Measurements from ENCODE around the gene RBPJL.

The RBPJL gene

DNA sequence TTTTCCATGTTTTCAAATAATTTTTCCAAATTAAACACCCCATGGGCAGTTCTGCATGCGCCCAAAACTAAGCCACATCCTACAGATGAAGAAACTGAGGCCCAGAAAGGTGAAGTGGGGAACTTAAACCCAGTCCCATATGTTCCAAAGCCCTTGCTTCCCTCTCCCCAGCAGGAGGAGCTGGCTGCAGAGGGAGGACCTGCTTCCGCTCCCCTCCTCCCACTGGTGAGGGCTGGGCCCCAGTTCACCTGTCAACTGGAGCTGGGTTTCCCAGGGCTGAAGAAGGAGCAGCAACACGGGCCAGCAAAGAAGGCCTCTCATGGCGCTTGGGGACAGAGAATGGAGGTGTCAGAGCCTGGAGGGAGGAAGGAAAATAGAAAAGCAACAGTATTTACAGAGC lies 1.4 kb upstream of the RBPJL start:
- no peaks in the 10 kb centered on the region for H3K9me3 ChIP-seq (ENCODE audit: control insufficient read depth, insufficient read depth, low read length)
- no peak for DNase-seq (ENCODE audit: low read depth, low spot score)
- no peak overlapping the region for H3K27ac ChIP-seq (ENCODE audit: low read length)
- no peaks in the 10 kb centered on the region for H3K27me3 ChIP-seq (ENCODE audit: control insufficient read depth, insufficient read depth, low read length)
- peaks cover 2% of the 10 kb centered on the region; the same call in 1 of the 2 replicates for H3K36me3 ChIP-seq (ENCODE audit: control insufficient read depth, insufficient read depth, low read length)
- H3K4me3 ChIP-seq (ENCODE audit: low read length), result no peak overlapping the region
- WGBS (ENCODE audit: insufficient coverage, insufficient read length), result no CpG with 5 or more reads among the region's 4 CpGs
- peaks cover 6% of the 10 kb centered on the region for H3K4me1 ChIP-seq (ENCODE audit: control insufficient read depth, insufficient read depth, low read length)

DNA sequence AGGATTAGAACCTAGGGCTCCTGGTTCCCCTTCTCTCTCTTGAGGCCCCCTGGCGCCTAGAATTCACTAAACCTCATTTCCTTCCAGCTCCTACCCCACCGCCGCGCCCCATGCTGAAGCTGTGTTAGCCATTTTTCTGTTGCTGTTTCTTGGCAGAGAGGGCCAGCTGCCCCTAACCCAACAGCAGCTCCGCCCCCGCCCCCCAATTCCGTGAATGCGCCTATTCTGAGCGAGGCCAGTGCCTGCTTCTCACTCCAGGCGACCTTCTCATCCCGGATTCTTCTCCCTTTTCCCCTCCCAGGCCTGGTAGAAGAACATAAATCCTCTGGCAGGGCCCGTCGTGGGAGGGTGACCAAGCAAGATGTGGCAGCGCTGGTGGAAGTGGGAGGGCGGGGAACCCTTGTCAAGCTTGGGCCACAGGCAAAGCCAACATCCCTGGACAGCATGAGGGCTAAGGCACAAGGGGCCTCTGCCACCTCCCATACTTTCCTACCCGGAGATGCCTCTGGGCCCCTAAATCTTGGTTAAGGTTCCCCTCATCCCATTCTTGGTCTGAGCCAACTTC lies 518 bp downstream of the RBPJL start:
- Histone ChIP-seq H3K36me3 (ENCODE audit: control insufficient read depth, insufficient read depth, low read length) (peaks cover 2% of the 10 kb centered on the region; the same call in 1 of the 2 replicates), H3K27me3 (ENCODE audit: control insufficient read depth, insufficient read depth, low read length) (no peaks in the 10 kb centered on the region), H3K4me1 (ENCODE audit: control insufficient read depth, insufficient read depth, low read length) (peaks cover 6% of the 10 kb centered on the region), H3K27ac (ENCODE audit: low read length) (no peak overlapping the region), H3K4me3 (ENCODE audit: low read length) (no peak overlapping the region), H3K9me3 (ENCODE audit: control insufficient read depth, insufficient read depth, low read length) (no peaks in the 10 kb centered on the region)
- DNase-seq (ENCODE audit: low read depth, low spot score), result no peak
- no CpG with 5 or more reads among the region's 16 CpGs for WGBS (ENCODE audit: insufficient coverage, insufficient read length)

DNA sequence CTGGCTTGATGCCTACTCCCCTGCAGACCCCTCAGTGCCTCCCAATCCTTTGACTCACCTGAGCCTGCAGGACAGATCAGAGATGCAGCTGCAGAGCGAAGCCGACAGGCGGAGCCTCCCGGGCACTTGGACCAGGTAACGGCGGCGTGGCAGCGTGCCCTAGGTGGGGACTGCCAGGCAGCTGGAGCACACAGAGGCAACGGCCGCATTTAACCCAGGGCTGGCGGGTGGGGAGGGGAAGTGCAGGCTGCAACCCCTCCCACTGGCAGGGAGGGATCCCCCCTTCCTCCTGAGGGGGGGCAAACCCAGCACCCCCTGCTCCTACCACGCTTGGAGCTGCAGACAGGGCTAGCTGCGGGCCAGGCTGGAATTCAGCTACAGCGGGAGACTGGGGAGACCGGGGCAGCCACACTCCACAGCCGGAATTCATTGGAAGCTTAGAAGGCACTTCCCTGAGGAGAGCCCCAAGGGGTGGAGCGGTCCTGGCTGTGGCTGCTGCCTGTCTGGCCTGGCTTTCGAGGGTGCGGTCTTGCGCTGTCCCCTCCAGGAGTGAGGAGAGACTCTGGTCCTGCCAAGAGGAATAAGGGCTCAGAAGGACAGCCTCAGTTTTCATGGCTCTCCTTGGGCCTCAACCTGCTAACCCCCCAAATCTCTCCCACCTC lies 1.6 kb downstream of the RBPJL start, which contains the start of gene MATN4:
Gene MATN4, minus strand, starts transcription at position 183 of the 662 bp plus-strand sequence. CDS start 2,717 bp downstream, outside the sequence.
- no CpG with 5 or more reads among the region's 20 CpGs for WGBS (ENCODE audit: insufficient coverage, insufficient read length)
- H3K4me3 ChIP-seq (ENCODE audit: low read length), result no peak within 1 kb of the TSS
- peaks cover 2% of the 10 kb centered on the region; the same call in 1 of the 2 replicates for H3K36me3 ChIP-seq (ENCODE audit: control insufficient read depth, insufficient read depth, low read length)
- H3K27ac ChIP-seq (ENCODE audit: low read length), result no peak within 1 kb of the TSS
- no peaks in the 10 kb centered on the region for H3K27me3 ChIP-seq (ENCODE audit: control insufficient read depth, insufficient read depth, low read length)
- H3K9me3 ChIP-seq (ENCODE audit: control insufficient read depth, insufficient read depth, low read length), result no peaks in the 10 kb centered on the region
- peaks cover 6% of the 10 kb centered on the region for H3K4me1 ChIP-seq (ENCODE audit: control insufficient read depth, insufficient read depth, low read length)
- no peak for DNase-seq (ENCODE audit: low read depth, low spot score)

DNA sequence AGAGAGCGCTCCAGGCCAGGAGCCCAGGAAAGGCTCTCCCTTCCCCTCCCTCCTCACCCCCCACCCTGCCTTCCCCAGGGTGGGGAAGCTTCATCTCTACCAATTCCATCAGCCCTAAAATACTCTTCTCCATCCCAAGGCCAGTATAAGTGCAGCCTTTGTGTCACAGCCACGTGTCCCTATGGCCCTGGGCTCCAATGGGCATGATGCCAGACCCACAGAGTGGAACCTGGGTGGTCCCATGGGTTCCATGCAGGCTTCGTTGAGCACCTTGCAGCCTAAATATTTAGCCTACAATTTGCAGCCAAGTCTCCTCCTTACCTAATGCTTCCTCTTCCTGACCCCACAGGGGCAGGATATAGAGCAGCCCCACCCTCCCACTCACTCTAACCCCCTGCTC lies 2.4 kb downstream of the RBPJL start:
- H3K27ac ChIP-seq (ENCODE audit: low read length), result no peak overlapping the region
- WGBS (ENCODE audit: insufficient coverage, insufficient read length), result no CpG with 5 or more reads among the region's 3 CpGs
- no peaks in the 10 kb centered on the region for H3K27me3 ChIP-seq (ENCODE audit: control insufficient read depth, insufficient read depth, low read length)
- peaks cover 6% of the 10 kb centered on the region for H3K4me1 ChIP-seq (ENCODE audit: control insufficient read depth, insufficient read depth, low read length)
- no peaks in the 10 kb centered on the region for H3K9me3 ChIP-seq (ENCODE audit: control insufficient read depth, insufficient read depth, low read length)
- no peak overlapping the region for H3K4me3 ChIP-seq (ENCODE audit: low read length)
- DNase-seq (ENCODE audit: low read depth, low spot score), result no peak
- H3K36me3 ChIP-seq (ENCODE audit: control insufficient read depth, insufficient read depth, low read length), result peaks cover 2% of the 10 kb centered on the region; the same call in 1 of the 2 replicates

DNA sequence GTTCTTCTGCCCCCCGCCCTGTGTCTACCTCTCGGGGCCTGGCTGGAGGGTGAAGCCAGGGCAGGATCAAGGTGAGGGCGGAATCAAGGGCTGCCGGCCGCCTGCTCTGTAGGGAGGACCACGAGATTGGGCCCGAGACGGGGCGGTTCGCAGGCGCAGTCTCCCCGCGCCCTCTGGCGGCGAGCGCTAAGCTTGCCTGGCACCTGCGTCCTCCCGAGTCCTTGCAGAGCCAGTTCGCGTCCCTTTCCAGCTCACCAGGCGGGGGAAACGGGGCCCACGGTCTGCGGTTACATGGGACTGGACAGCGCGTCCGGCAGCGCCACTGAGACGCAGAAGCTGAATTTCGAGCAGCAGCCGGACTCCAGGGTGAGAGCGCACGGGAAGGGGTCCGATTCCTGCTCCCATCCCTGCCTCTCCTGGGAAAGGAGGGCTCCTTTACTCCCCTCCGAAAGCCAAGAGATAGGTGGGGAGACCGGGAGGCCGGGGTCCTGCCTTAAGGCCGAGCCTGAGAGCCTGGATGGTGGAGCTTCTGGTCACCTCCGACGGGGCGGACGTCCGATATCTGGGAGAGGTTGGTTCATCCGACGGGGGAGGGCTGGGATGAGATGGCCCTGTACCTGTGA lies 5.1 kb downstream of the RBPJL start:
- peaks cover 5% of the 10 kb centered on the region; the same call in 1 of the 2 replicates for H3K4me1 ChIP-seq (ENCODE audit: control insufficient read depth, insufficient read depth, low read length)
- H3K27me3 ChIP-seq (ENCODE audit: control insufficient read depth, insufficient read depth, low read length), result no peaks in the 10 kb centered on the region
- no peaks in the 10 kb centered on the region for H3K9me3 ChIP-seq (ENCODE audit: control insufficient read depth, insufficient read depth, low read length)
- no peak overlapping the region for H3K27ac ChIP-seq (ENCODE audit: low read length)
- WGBS (ENCODE audit: insufficient coverage, insufficient read length), result no CpG with 5 or more reads among the region's 45 CpGs
- no peaks in the 10 kb centered on the region for H3K36me3 ChIP-seq (ENCODE audit: control insufficient read depth, insufficient read depth, low read length)
- no peak overlapping the region; the same call in 1 of the 2 replicates for H3K4me3 ChIP-seq (ENCODE audit: low read length)
- no peak for DNase-seq (ENCODE audit: low read depth, low spot score)

DNA sequence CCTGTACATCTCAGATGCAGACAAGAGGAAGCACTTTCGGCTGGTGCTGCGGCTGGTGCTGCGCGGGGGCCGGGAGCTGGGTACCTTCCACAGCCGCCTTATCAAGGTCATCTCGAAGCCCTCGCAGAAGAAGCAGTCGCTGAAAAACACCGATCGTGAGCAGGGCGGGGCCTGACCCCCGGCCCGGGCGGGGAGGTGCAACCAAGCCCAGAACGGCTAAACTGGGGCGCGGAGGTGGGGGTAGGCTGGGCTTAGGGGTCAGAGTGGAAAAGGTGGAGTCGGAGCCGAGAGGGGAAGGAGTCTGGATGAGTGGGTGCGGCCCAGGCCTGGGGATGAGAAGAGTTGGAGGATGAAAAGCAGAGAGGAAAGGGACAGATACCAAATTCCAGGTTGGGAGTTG lies 5.6 kb downstream of the RBPJL start:
- WGBS (ENCODE audit: insufficient coverage, insufficient read length), result no CpG with 5 or more reads among the region's 21 CpGs
- H3K27me3 ChIP-seq (ENCODE audit: control insufficient read depth, insufficient read depth, low read length), result no peaks in the 10 kb centered on the region
- no peak overlapping the region for H3K27ac ChIP-seq (ENCODE audit: low read length)
- H3K4me3 ChIP-seq (ENCODE audit: low read length), result no peak overlapping the region
- H3K4me1 ChIP-seq (ENCODE audit: control insufficient read depth, insufficient read depth, low read length), result peaks cover 5% of the 10 kb centered on the region; the same call in 1 of the 2 replicates
- no peaks in the 10 kb centered on the region for H3K36me3 ChIP-seq (ENCODE audit: control insufficient read depth, insufficient read depth, low read length)
- no peak for DNase-seq (ENCODE audit: low read depth, low spot score)
- H3K9me3 ChIP-seq (ENCODE audit: control insufficient read depth, insufficient read depth, low read length), result no peaks in the 10 kb centered on the region

DNA sequence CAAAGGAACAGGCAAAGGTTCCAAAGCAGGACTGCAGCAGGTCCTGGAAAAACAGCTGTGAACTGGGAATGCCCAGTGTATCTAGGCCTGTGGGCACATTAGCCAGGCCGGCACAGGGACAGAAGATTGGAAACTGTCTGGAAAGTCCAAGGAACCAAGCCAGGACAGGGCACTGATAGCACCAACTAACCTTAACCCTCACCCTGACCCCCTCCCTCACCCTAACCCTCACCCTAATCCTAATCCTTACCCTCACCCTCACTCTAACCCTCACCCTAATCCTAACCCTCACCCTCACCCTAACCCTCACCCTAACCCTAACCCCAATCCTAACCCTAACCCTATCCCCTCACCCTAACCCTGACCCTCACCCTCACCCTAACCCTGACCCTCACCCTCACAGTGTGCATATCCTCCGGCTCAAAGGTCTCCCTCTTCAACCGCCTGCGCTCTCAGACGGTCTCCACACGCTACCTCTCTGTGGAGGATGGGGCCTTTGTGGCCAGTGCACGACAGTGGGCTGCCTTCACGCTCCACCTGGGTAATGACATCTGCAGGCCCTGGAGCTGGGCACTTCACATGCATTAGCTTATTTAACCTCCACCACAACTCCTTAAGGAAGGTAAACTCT lies 6.5 kb downstream of the RBPJL start:
- Histone ChIP-seq H3K27me3 (ENCODE audit: control insufficient read depth, insufficient read depth, low read length) (no peaks in the 10 kb centered on the region), H3K9me3 (ENCODE audit: control insufficient read depth, insufficient read depth, low read length) (no peaks in the 10 kb centered on the region), H3K36me3 (ENCODE audit: control insufficient read depth, insufficient read depth, low read length) (no peaks in the 10 kb centered on the region), H3K4me1 (ENCODE audit: control insufficient read depth, insufficient read depth, low read length) (peaks cover 3% of the 10 kb centered on the region; the same call in 1 of the 2 replicates), H3K4me3 (ENCODE audit: low read length) (no peak overlapping the region), H3K27ac (ENCODE audit: low read length) (no peak overlapping the region)
- no peak for DNase-seq (ENCODE audit: low read depth, low spot score)
- no CpG with 5 or more reads among the region's 8 CpGs for WGBS (ENCODE audit: insufficient coverage, insufficient read length)

DNA sequence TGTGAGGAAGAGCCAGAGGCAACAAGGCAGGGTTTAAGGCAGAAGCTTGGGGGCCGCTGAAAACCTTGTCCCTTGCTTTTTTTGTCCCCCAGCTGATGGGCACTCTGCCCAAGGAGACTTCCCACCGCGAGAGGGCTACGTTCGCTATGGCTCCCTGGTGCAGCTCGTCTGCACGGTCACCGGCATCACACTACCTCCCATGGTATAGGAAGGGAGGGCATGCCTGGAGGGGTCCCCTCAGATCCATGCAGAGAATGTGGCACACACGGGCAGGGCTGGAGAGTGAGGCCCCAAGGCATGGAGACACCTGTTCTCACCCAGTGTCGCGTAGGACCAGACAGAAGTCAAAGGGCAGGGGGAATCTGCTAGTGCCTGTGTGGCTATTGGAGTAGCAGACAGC lies 7.3 kb downstream of the RBPJL start:
- no peak for DNase-seq (ENCODE audit: low read depth, low spot score)
- H3K4me1 ChIP-seq (ENCODE audit: control insufficient read depth, insufficient read depth, low read length), result peaks cover 2% of the 10 kb centered on the region; the same call in 1 of the 2 replicates
- no peaks in the 10 kb centered on the region for H3K36me3 ChIP-seq (ENCODE audit: control insufficient read depth, insufficient read depth, low read length)
- no peaks in the 10 kb centered on the region for H3K9me3 ChIP-seq (ENCODE audit: control insufficient read depth, insufficient read depth, low read length)
- no peaks in the 10 kb centered on the region for H3K27me3 ChIP-seq (ENCODE audit: control insufficient read depth, insufficient read depth, low read length)
- H3K27ac ChIP-seq (ENCODE audit: low read length), result no peak overlapping the region
- H3K4me3 ChIP-seq (ENCODE audit: low read length), result no peak overlapping the region
- WGBS (ENCODE audit: insufficient coverage, insufficient read length), result no CpG with 5 or more reads among the region's 11 CpGs

DNA sequence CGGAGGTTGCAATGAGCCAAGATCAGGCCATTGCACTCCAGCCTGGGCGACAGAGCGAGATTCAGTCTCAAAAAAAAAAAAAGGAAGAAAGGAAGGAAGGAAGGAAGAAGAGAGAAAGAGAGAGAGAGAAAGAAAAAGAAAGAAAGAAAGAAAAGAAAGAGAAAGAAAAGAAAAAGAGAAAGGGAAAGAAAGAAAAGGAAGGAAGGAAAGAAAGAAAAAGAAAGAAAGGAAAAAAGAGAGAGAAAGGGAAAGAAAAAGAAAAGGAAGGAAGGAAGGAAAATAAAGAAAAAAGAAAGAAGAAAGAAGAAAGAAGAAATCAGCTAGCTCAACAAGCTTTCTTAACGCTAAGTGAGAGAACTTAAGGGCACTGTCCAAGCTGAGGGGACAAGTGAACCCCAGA lies 9.0 kb downstream of the RBPJL start:
- no peaks in the 10 kb centered on the region for H3K27me3 ChIP-seq (ENCODE audit: control insufficient read depth, insufficient read depth, low read length)
- no peaks in the 10 kb centered on the region for H3K36me3 ChIP-seq (ENCODE audit: control insufficient read depth, insufficient read depth, low read length)
- H3K9me3 ChIP-seq (ENCODE audit: control insufficient read depth, insufficient read depth, low read length), result no peaks in the 10 kb centered on the region
- H3K4me1 ChIP-seq (ENCODE audit: control insufficient read depth, insufficient read depth, low read length), result 0 out of 2 replicates have a peak, but pooled peaks cover 2% of the 10 kb centered on the region
- no peak overlapping the region for H3K4me3 ChIP-seq (ENCODE audit: low read length)
- no peak overlapping the region for H3K27ac ChIP-seq (ENCODE audit: low read length)
- WGBS (ENCODE audit: insufficient coverage, insufficient read length), result no CpG with 5 or more reads among the region's 4 CpGs
- DNase-seq (ENCODE audit: low read depth, low spot score), result no peak
